OCI-LY7 (cell line): ENCODE data around the gene TARS3. TPM values are rescaled to one million over a fixed set of nuclear protein-coding genes. Genes with fewer than 3 reads are reported as not detected.

ENCODE experiments used
- BruUV-seq: library from RNA; stranded (reverse); fragments of 400-500 nt; replicated peaks from 2 replicates; lab custom pipeline; 2021; lab: Mats Ljungman, UMichigan
- CTCF ChIA-PET: fragments of 300-600 bp; sonication (Branson Sonifier 250); formaldehyde crosslinking; loops from one replicate; lab custom pipeline; 2022; ENCODE audit warnings: antibody characterized with exemption; ENCODE audit not compliant: unreplicated experiment; lab: Charles Lee
- POLR2A ChIA-PET: fragments of 300-600 bp; sonication (Branson Sonifier 250); formaldehyde crosslinking; loops from one replicate; lab custom pipeline; 2022; ENCODE audit warnings: antibody characterized with exemption; lab: Charles Lee
- DNase-seq: peaks from one replicate; pipeline ENCODE4 v3.0.0-alpha.2; 2015; ENCODE audit warnings: low spot score
- H2AFZ ChIP-seq: fragments of 200-600 bp; sonication (generic), shearing (Covaris generic); 2 replicates; pipeline ENCODE4 v1.6.1; 2014; ENCODE audit warnings: mild to moderate bottlenecking, antibody characterized with exemption, low read length, moderate library complexity
- H3K27ac ChIP-seq: fragments of 200-600 bp; sonication (generic); 2 replicates; pipeline ENCODE4 v1.5.1; 2014; ENCODE audit warnings: mixed run types, low read depth, mild to moderate bottlenecking, moderate library complexity, low read length, inconsistent platforms; ENCODE audit not compliant: poor library complexity, severe bottlenecking
- H3K36me3 ChIP-seq: fragments of 200-600 bp; sonication (generic); 2 replicates; pipeline ENCODE4 v1.6.1; 2014; ENCODE audit warnings: mild to moderate bottlenecking, antibody characterized with exemption, low read length, moderate library complexity, mixed read lengths; ENCODE audit not compliant: insufficient read depth
- H3K4me1 ChIP-seq: fragments of 200-600 bp; sonication (generic); 2 replicates; pipeline ENCODE4 v1.5.1; 2014; ENCODE audit warnings: mild to moderate bottlenecking, low read length; ENCODE audit not compliant: insufficient read depth, poor library complexity, severe bottlenecking
- H3K4me2 ChIP-seq: fragments of 200-600 bp; sonication (generic); 2 replicates; pipeline ENCODE4 v1.6.1; 2014; ENCODE audit warnings: mild to moderate bottlenecking, low read length
- H3K4me3 ChIP-seq: fragments of 200-600 bp; sonication (generic); 2 replicates; pipeline ENCODE4 v1.5.1; 2014; ENCODE audit warnings: mild to moderate bottlenecking, low read depth, low read length; ENCODE audit not compliant: poor library complexity, severe bottlenecking
- H3K79me2 ChIP-seq: fragments of 200-600 bp; sonication (generic); 2 replicates; pipeline ENCODE4 v1.6.1; 2016; ENCODE audit warnings: low read depth, mild to moderate bottlenecking, low read length, moderate library complexity, mixed read lengths; ENCODE audit not compliant: insufficient read depth
- H3K9me2 ChIP-seq: fragments of 200-600 bp; sonication (generic); 2 replicates; pipeline ENCODE4 v1.6.1; 2016; ENCODE audit warnings: mild to moderate bottlenecking, low read length, mixed read lengths; ENCODE audit not compliant: insufficient read depth
- H3K9me3 ChIP-seq: fragments of 200-600 bp; sonication (generic); 2 replicates; pipeline ENCODE4 v1.6.1; 2014; ENCODE audit warnings: mild to moderate bottlenecking, mixed run types, low read length, mixed read lengths
- H4K20me1 ChIP-seq: fragments of 200-600 bp; sonication (generic); 2 replicates; pipeline ENCODE4 v1.6.1; 2014; ENCODE audit warnings: mild to moderate bottlenecking, antibody characterized with exemption, low read length, moderate library complexity, mixed read lengths; ENCODE audit not compliant: insufficient read depth
- EZH2phosphoT487 ChIP-seq: fragments of 200-600 bp; sonication (generic); IDR thresholded peaks from 2 replicates; pipeline ENCODE4 v1.6.1; 2018; ENCODE audit warnings: low read depth, borderline replicate concordance, mild to moderate bottlenecking, mixed run types, antibody characterized with exemption, low read length, moderate library complexity, mixed read lengths
- intact Hi-C: fragments of 100-400 bp; cut with micrococcal nuclease; formaldehyde crosslinking; loops from one replicate; pipeline ENCODE4 v1.10.0; 2022; ENCODE audit not compliant: unreplicated experiment
- total RNA-seq, 2 experiments: library from RNA; depleted of rRNA in 1 of 2; stranded (reverse); fragments of >200 nt in 1 of 2; shearing (Covaris generic) in 1 of 2; gene quantifications; 2 replicates each; pipeline ENCODE4 v1.2.3, GENCODE V29; 2014 to 2022
- TF ChIP-seq, protein P1 (sequence below): fragments of 200-600 bp; sonication (generic); conservative IDR thresholded peaks from 2 replicates; pipeline ENCODE4 v1.5.1; 2014; ENCODE audit warnings: mild to moderate bottlenecking, antibody characterized with exemption, low read length, moderate library complexity, mixed read lengths

Gene TARS3
- total RNA-seq, 2 experiments from 2014 or later = 7.1 to 11.0 TPM

DNA sequence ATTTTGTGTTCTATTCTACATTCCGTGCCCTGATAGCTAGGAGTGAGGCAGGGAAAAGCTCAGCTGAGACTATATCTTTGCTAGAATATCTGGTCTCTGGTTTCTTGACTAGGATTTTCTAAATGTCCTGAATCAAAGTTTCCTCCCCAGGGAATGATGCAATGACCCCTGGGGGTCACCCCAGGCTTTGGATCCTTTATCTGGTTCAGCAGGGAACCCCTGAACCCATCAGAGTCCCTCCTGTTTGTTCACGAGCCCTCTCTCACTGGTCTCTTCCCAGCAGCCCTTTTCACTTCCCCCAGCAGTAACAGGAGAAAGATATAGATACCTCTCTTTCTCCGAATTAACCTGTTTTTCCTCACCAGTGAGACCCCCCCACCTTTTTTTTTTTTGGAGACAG lies 86.4 kb downstream of the TARS3 start:
- TF ChIP-seq, protein P1, sequence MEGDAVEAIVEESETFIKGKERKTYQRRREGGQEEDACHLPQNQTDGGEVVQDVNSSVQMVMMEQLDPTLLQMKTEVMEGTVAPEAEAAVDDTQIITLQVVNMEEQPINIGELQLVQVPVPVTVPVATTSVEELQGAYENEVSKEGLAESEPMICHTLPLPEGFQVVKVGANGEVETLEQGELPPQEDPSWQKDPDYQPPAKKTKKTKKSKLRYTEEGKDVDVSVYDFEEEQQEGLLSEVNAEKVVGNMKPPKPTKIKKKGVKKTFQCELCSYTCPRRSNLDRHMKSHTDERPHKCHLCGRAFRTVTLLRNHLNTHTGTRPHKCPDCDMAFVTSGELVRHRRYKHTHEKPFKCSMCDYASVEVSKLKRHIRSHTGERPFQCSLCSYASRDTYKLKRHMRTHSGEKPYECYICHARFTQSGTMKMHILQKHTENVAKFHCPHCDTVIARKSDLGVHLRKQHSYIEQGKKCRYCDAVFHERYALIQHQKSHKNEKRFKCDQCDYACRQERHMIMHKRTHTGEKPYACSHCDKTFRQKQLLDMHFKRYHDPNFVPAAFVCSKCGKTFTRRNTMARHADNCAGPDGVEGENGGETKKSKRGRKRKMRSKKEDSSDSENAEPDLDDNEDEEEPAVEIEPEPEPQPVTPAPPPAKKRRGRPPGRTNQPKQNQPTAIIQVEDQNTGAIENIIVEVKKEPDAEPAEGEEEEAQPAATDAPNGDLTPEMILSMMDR = no peak
- TF ChIP-seq EZH2phosphoT487 = no peak
- BruUV-seq = no TSS peak
- H2AFZ ChIP-seq = no peak overlapping the region
- H3K9me2 ChIP-seq = no peaks in the 10 kb centered on the region
- H3K4me1 ChIP-seq = peaks cover 19% of the 10 kb centered on the region
- H3K4me3 ChIP-seq = no peak overlapping the region
- DNase-seq = no peak
- no peak overlapping the region for H3K27ac ChIP-seq
- H4K20me1 ChIP-seq = peaks cover 5% of the 10 kb centered on the region; the same call in 1 of the 2 replicates
- H3K36me3 ChIP-seq = peaks cover 37% of the 10 kb centered on the region
- no peaks in the 10 kb centered on the region for H3K9me3 ChIP-seq
- H3K79me2 ChIP-seq = peaks cover 5% of the 10 kb centered on the region; the same call in 1 of the 2 replicates
- ChIA-PET POLR2A (no interaction called here), CTCF (no interaction called here)
- no peak overlapping the region for H3K4me2 ChIP-seq
- intact Hi-C loops = no loop called here

DNA sequence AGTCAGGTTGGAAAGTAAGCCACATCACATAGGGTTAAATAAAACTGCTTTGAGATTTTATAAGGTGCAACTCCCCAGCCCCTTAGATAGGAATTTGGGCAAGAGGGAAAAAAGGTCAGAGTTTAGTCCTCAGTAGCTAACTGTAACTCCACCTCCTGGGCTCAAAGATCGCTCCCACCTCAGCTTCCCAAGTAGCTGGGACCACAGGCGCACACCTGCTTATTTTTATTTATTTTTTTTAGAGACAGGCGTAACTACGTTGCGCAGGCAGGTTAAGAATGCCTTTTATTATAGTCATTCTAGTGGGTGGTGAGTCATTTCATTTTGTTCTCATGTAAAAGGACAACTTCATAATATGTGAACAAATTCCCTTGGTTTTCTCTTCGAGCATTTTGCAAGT lies 86.8 kb downstream of the TARS3 start:
- BruUV-seq = no TSS peak
- Histone ChIP-seq H3K27ac (no peak overlapping the region), H3K4me1 (peaks cover 19% of the 10 kb centered on the region), H4K20me1 (peaks cover 5% of the 10 kb centered on the region; the same call in 1 of the 2 replicates), H2AFZ (no peak overlapping the region), H3K9me3 (no peaks in the 10 kb centered on the region), H3K36me3 (peaks cover 34% of the 10 kb centered on the region), H3K4me3 (no peak overlapping the region), H3K9me2 (no peaks in the 10 kb centered on the region), H3K4me2 (no peak overlapping the region), H3K79me2 (peaks cover 5% of the 10 kb centered on the region; the same call in 1 of the 2 replicates)
- TF ChIP-seq, protein P1 = no peak
- no peak for TF ChIP-seq EZH2phosphoT487
- ChIA-PET POLR2A (no interaction called here), CTCF (no interaction called here)
- no peak for DNase-seq
- intact Hi-C loops = no loop called here

DNA sequence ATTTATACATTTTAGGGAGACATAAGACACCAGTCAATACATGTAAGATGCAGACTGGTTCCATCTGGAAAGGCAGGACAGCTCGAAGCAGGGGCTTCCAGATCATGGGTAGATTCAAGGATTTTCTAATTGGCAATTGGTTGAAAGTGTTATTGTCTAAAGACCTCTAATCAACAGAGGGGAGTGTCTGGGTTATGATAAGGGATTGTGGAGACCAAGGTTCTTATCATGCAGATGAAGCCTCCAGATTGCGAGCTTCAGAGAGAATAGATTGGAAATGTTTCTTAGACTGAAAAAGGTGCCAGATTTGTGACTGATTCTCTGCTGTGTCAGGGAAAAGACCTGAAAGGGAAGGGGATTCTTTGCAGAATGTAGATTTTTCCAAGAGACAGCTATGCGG lies 87.2 kb downstream of the TARS3 start:
- POLR2A ChIA-PET = interaction anchor here (1.1 kb wide), 1 partner anchor 13 kb away, joined by 3 read pairs; no protein-coding TSS in a partner anchor
- no TSS peak for BruUV-seq
- no peak overlapping the region for H3K27ac ChIP-seq

More for the DNA sequence above, 87.2 kb downstream of the TARS3 start:
- peaks cover 5% of the 10 kb centered on the region; the same call in 1 of the 2 replicates for H4K20me1 ChIP-seq
- H2AFZ ChIP-seq = no peak overlapping the region
- peaks cover 29% of the 10 kb centered on the region for H3K36me3 ChIP-seq
- TF ChIP-seq EZH2phosphoT487 = no peak
- TF ChIP-seq, protein P1 = no peak
- H3K4me3 ChIP-seq = no peak overlapping the region
- peaks cover 5% of the 10 kb centered on the region; the same call in 1 of the 2 replicates for H3K79me2 ChIP-seq
- H3K9me3 ChIP-seq = no peaks in the 10 kb centered on the region
- CTCF ChIA-PET = no interaction called here
- peaks cover 14% of the 10 kb centered on the region for H3K4me1 ChIP-seq
- intact Hi-C loops = no loop called here
- H3K9me2 ChIP-seq = no peaks in the 10 kb centered on the region
- DNase-seq = no peak
- no peak overlapping the region for H3K4me2 ChIP-seq
